ENCODE results near the gene PHC2. TPM values are rescaled to one million over a fixed set of nuclear protein-coding genes. Genes with fewer than 3 reads are reported as not detected.
A peak's percentile ranks its signal among the peaks of the same experiment; 100 is the strongest.

Gene PHC2
- total and polyA plus RNA-seq, 9 of the 15 experiments (the other 6 are each of a cell fraction or from before 2014, with no cell fraction given), result 3.1 to 67.6 (median 34.6) TPM

DNA sequence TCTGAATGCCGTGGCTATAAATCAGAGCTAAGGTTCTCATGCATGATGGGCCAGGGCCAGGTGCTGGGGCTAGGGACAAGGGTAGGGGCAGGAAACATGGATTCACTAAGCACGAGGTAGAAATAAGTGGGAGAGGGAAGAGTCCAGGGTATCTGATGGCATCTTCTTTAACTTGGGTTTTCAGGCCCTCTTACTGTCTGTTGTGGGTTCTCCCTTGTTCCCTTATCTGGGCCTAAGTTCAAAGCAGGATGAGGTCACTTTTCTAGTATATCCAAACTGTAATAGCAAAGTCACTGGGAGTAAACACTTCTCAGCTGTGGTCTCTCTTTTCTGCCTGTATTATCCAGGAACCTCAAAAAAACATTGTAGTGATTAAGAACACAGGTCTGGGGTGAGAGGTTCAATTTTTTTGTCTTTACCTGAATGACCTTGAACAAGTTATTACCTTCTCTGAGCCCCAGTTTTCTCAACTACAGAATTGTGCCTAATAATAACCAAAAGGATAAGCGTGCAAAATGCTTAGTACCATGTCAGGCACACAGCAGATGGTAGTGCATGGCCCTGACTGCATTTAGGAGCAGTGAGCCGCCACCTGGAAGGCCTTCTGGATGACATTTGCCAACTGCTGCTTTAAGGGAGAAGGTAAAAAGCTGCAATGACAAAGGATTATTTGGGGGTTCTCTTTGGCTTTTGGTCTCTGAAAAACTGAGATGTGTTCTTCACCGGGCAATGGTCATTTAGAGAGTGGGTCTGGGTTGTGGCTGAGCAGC lies 56.4 kb downstream of the PHC2 start (continued):
- TF ChIP-seq, protein P1, sequence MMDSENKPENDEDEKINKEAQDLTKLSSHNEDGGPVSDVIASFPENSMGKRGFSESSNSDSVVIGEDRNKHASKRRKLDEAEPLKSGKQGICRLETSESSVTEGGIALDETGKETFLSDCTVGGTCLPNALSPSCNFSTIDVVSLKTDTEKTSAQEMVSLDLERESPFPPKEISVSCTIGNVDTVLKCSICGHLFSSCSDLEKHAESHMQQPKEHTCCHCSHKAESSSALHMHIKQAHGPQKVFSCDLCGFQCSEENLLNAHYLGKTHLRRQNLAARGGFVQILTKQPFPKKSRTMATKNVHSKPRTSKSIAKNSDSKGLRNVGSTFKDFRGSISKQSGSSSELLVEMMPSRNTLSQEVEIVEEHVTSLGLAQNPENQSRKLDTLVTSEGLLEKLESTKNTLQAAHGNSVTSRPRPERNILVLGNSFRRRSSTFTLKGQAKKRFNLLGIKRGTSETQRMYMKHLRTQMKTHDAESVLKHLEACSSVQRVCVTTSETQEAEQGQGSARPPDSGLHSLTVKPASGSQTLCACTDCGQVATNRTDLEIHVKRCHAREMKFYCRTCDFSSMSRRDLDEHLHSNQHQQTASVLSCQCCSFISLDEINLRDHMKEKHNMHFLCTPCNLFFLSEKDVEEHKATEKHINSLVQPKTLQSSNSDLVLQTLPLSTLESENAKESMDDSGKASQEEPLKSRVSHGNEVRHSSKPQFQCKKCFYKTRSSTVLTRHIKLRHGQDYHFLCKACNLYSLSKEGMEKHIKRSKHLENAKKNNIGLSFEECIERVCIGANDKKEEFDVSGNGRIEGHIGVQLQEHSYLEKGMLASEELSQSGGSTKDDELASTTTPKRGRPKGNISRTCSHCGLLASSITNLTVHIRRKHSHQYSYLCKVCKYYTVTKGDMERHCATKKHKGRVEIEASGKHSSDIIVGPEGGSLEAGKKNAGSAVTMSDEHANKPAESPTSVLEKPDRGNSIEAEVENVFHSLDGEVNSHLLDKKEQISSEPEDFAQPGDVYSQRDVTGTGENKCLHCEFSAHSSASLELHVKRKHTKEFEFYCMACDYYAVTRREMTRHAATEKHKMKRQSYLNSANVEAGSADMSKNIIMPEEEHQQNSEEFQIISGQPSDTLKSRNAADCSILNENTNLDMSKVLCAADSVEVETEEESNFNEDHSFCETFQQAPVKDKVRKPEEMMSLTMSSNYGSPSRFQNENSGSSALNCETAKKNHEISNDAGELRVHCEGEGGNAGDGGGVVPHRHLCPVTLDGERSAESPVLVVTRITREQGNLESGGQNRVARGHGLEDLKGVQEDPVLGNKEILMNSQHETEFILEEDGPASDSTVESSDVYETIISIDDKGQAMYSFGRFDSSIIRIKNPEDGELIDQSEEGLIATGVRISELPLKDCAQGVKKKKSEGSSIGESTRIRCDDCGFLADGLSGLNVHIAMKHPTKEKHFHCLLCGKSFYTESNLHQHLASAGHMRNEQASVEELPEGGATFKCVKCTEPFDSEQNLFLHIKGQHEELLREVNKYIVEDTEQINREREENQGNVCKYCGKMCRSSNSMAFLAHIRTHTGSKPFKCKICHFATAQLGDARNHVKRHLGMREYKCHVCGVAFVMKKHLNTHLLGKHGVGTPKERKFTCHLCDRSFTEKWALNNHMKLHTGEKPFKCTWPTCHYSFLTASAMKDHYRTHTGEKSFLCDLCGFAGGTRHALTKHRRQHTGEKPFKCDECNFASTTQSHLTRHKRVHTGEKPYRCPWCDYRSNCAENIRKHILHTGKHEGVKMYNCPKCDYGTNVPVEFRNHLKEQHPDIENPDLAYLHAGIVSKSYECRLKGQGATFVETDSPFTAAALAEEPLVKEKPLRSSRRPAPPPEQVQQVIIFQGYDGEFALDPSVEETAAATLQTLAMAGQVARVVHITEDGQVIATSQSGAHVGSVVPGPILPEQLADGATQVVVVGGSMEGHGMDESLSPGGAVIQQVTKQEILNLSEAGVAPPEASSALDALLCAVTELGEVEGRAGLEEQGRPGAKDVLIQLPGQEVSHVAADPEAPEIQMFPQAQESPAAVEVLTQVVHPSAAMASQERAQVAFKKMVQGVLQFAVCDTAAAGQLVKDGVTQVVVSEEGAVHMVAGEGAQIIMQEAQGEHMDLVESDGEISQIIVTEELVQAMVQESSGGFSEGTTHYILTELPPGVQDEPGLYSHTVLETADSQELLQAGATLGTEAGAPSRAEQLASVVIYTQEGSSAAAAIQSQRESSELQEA (IDR thresholded peaks at IDR 0.05; ENCODE audit: low read depth), result no peak
- TF ChIP-seq MTF1 (CRISPR knock-in tag; IDR thresholded peaks at IDR 0.05; ENCODE audit: borderline replicate concordance), result no peak
- no peak for TF ChIP-seq YY1 (IDR thresholded peaks at IDR 0.05; ENCODE audit: borderline replicate concordance in 1 of 3, control insufficient read depth in 1 of 3, extremely low read depth in 1 of 3, insufficient read depth in 3 of 3, insufficient read length in 1 of 3, insufficient replicate concordance in 2 of 3, low read depth in 1 of 3, low read length in 2 of 3)
- TF ChIP-seq RFX1 (IDR thresholded peaks at IDR 0.05), result no peak
- no peak for TF ChIP-seq RHOXF2B (CRISPR knock-in tag; conservative IDR thresholded peaks at IDR 0.05)
- TF ChIP-seq JUND (IDR thresholded peaks at IDR 0.05; ENCODE audit: borderline replicate concordance, low read depth, low read length), result peak; percentile 93
- peak; percentile 95 for TF ChIP-seq JUND (tag; IDR thresholded peaks at IDR 0.05; ENCODE audit: borderline replicate concordance, low read depth, low read length)
- no peak for TF ChIP-seq BRD4 (IDR thresholded peaks at IDR 0.05)
- TF ChIP-seq, protein P2, sequence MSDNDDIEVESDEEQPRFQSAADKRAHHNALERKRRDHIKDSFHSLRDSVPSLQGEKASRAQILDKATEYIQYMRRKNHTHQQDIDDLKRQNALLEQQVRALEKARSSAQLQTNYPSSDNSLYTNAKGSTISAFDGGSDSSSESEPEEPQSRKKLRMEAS (CRISPR knock-in tag; IDR thresholded peaks at IDR 0.05), result peak; percentile 56; the same call in 1 of the 2 replicates
- TF ChIP-seq PHF20 (IDR thresholded peaks at IDR 0.05; ENCODE audit: partially characterized antibody), result no peak
- TF ChIP-seq HIVEP1 (CRISPR knock-in tag; IDR thresholded peaks at IDR 0.05), result no peak
- TF ChIP-seq SPI1 (IDR thresholded peaks at IDR 0.05; ENCODE audit: borderline replicate concordance, low read depth, low read length), result no peak
- peak; percentile 49; the same call in 1 of the 2 replicates for TF ChIP-seq ESRRA (IDR thresholded peaks at IDR 0.05; ENCODE audit: borderline replicate concordance, low read depth)
- TF ChIP-seq ARID1B (IDR thresholded peaks at IDR 0.05), result peak; percentile 66; the same call in 1 of the 2 replicates
- TF ChIP-seq MTA1 (IDR thresholded peaks at IDR 0.05; ENCODE audit: borderline replicate concordance), result peak; percentile 46; the same call in 1 of the 2 replicates
- TF ChIP-seq LEF1 (IDR thresholded peaks at IDR 0.05), result peak; percentile 94
- TF ChIP-seq ZNF589 (CRISPR knock-in tag; IDR thresholded peaks at IDR 0.05; ENCODE audit: low read depth), result peak; percentile 68; the same call in 1 of the 2 replicates
- TF ChIP-seq ZNF644 (tag; IDR thresholded peaks at IDR 0.05; ENCODE audit: low read depth), result no peak

All from K562 (cell line).